Measurements from ENCODE around the gene PLEKHA7.

- TF ChIP-seq CTCF (IDR thresholded peaks at IDR 0.05): no peak
- TF ChIP-seq POLR2A (IDR thresholded peaks at IDR 0.05): no peak
Observed at GRCh38 chr11:17046690-17047089, 32.5 kb upstream of the PLEKHA7 start.

Data from right lobe of liver (tissue), 4 donors.